ENCODE results near the gene CASP9.

CASP9 gene

GRCh38 chr1:15445390-15446122, 78.5 kb downstream of the CASP9 start:
- no peak for DNase-seq (ENCODE audit: low read depth)

DNA sequence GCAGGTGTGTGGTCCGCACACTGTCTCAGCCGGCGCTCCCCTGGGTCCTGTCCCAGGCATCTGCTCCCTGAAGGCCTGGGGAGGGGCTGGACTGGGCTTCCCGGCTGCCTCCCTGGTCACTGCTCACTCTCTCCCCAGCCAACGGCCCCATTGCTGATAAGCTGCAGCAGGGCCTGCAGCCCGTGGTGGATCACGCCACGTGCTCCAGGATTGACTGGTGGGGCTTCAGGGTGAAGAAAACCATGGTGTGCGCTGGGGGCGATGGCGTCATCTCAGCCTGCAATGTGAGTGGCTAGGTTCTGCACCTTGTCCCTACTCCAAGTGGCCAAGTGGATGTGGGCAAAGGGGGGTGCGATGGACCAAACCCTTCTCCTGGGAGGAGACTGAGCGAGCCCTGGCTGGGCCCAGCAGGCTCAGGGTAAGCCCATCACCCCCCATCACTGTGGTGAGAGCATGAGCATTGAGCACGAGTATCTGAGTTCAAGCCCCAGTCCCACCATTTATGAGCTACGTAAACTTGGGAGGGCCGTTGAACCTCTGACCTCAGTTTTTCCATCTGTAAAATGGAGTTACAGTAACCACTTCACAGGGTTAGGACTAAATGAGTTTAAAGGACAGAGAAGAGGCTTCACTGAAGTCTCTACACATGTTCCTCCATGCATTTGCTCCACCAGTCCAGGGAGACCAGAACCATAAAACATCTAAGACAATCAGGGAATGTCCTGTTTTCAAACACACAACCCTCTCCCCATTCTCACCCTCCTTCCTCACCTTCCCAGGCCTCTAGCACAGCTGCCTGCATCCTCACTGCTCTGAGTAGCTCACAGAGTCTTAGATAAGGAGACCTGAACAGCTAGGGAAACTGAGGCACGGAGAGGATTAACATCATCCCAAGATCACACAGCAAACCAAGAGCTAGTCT, 79.3 kb downstream of the CASP9 start:
- no peak for DNase-seq (ENCODE audit: low read depth)

- no peak for DNase-seq (ENCODE audit: low read depth)
Observed at GRCh38 chr1:15443281-15443680, 80.7 kb downstream of the CASP9 start.

DNA sequence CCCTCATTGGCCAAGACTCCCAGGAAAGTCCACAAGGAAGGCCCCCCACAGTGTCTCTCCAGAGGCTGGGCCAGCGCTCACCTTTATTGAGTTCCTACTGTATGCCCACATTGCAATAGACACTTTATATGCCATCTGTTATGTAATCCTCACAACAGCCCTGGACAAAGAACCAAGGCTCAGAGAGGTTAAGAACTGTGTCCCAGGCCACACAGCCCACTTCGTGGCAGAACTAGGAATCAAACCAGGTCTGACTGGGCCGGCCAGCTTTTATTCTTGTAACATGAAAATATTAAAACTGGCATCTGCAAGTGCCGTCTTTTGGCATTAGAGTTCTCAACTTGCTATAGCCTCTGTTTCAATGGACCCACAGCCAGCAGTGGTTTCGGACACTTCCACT, 81.3 kb downstream of the CASP9 start:
- DNase-seq (ENCODE audit: low read depth), result no peak

DNA sequence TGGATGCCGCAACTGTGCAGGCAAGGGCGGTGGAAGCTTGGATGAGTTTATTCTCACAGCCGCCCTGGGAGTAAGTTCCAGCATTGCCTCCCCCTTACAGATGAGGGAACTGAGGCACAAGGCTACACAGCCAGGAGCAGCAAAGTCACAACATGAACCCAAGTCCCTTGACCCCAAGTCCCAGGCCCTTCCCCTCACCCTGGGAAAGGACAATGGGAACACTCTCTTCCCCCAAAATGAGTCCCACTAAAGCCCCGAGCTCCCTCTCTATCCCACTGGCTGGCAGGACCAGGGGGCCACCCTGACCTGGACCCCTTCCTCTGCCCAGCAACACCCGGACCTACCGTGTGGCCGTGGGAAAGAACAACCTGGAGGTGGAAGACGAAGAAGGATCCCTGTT, 81.9 kb downstream of the CASP9 start:
- DNase-seq (ENCODE audit: low read depth), result no peak

Measured in EH (cell line).